Measurements from ENCODE around the gene CCNF.
A peak's percentile ranks its signal among the peaks of the same experiment; 100 is the strongest.
"Not testable (repeated sequence)": the region's sequence is repeated elsewhere in the genome, so short reads cannot be mapped to it uniquely, and the experiment has no call there.

CCNF gene
- total RNA-seq = 11.1 to 19.4 (median 16.1) reads per million in 4 experiments

DNA sequence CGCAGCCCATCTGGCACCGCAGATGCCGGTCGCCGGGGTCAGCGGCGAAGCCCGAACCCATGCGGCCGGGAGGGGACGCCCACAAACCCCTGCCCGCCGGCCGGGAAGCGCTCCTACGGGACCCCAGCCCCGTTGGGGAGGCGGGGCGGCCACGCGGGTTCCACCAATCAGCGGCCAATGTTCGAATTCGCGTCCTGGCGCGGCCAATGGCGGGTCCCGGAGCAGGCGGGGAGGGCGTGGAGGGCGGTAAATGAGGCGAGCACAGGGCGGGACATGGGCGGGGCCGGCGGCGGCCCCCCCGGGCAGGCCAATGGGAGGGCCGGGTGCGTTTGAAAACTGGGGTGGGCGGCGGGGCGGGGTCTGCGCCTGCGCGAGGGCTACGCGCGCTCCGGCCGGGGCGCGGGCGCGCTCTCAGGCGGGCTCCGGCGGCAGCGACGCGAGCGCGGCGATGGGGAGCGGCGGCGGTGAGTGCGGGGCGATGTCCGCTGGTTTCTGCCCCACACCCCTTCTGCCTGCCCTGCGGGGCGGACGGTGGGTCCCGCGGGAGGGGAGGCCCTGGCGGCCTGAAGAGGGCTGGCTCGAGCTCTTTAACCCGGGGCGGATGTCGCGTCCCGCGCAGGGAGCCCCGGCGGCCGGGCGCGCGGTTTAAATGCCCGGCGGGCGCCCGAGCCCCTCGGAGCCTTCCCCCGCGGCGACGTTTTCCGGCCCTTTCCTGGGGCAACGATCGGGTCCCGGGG, at the start of gene CCNF:
Gene CCNF (plus strand): TSS at position 414 of the 737 bp plus-strand sequence. CDS start 35 bp downstream, at position 449.
- peak; percentile 97 for DNase-seq

- DNase-seq = no peak
Measured at GRCh38 chr16:2383501-2383900, 45.7 kb upstream of the CCNF start.

DNA sequence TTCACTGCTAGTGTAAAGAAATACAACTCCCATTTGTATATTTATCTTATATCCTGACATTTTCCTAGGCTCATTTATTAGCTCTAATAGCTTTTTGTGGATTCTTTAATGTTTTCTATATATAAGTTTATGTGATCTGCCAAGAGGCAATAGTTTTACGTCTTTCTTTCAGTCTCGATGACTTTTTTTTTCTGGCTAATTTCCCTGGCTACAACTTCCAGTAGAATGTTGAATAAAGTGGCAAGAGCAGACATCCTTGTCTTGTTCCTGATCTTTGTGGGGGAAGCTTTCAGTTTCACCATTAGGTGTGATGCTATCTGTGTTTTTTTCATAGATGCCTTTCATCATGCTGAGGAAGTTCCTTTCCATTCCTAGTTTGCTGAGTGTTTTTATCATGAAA, 44.8 kb upstream of the CCNF start:
- no peak for DNase-seq

- no peak for DNase-seq
Measured at GRCh38 chr16:2385190-2385836, 43.9 kb upstream of the CCNF start.

DNA sequence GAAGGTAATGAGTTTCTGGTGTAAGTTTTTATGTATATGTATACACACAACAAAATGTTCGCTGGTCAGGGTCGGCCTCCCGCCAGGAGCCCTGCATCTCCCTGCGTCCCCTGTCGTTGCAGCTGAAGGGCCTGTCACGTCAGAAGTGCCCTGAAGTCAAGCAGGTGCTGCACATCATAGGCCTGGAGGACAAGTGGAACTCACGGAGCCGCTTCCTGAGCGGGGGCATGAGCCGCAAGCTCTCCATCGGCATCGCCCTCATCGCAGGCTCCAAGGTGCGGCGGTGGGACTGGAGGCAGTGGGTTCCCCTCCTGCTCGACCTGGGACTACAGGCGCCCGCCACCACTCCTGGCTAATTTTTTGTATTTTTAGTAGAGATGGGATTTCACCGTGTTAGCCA, 43.3 kb upstream of the CCNF start:
- DNase-seq = not testable (repeated sequence)

DNA sequence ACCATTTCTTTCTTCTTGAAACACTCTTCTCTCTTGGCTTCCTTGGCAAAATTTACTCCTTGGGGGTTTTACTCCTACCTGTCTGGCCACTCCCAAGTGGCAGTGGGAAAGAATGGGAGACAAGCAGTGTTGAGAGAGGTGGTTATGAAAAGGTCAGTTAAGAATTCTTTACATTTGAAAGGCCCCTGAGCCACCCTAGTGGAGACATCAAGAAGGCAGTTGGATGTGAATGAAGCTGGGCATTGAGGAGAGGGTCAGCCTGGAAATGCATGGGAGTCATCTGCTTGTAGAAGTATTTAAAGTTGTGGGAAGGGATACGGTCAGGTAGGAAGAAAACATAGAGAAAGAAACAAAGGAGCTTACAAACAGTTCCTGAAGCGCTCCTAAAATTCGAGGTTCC, 42.3 kb upstream of the CCNF start:
- DNase-seq = no peak

DNA sequence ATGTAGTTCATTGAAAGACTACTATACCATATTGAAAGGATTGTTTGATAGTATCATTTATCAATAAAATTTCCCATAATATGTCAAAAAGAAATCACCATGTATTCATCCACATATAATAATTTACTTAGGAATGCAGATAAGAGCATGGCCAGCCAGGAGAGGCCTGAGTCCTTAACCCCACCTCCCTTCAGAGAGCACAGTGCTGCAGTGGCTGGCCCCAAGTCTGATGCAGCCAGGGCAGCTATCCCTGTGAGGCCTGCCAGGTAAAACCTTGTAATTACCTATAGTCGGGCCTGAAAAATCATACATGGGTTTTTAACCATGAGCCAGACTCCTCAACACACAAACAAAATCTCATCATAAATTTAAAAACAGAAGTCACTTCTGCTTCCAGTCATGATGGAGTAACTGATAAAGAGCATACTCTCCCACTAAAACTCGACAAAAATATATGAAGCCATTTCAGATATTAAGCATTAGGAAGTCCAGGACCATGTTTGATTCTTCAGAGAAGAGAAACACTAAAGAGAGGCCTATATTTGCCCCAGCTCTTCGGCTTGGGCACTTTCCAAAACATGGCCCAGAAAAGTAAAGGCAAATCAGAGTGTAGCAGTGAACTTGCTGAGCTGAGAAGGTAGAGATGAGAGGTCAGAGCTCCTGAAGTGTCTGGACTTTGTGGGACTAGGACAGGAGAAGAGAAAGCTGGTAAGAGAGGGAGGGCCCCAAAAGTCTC, 40.9 kb upstream of the CCNF start:
- no peak for DNase-seq

- no peak for DNase-seq
Measured at GRCh38 chr16:2388875-2389433, 40.3 kb upstream of the CCNF start.

DNA sequence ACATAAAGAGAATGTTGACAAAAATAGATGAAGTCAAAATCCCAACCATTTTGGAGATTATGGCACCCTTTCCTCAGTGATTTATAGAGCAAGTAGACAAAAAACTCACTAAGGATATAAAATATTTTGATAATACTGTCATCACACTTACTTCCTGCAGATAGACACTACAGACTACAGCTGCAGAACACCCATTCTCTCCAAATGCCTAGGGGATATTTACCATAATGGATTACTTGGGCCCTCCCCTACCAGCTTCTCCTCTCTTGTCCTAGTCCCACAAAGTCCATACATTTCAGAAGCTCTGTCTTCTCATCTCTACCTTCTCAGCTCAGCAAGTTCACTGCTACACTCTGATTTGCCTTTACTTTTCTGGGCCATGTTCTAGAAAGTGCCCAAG, 37.2 kb upstream of the CCNF start:
- DNase-seq = no peak

GRCh38 chr16:2398520-2398919, 30.7 kb upstream of the CCNF start:
- DNase-seq = no peak

DNA sequence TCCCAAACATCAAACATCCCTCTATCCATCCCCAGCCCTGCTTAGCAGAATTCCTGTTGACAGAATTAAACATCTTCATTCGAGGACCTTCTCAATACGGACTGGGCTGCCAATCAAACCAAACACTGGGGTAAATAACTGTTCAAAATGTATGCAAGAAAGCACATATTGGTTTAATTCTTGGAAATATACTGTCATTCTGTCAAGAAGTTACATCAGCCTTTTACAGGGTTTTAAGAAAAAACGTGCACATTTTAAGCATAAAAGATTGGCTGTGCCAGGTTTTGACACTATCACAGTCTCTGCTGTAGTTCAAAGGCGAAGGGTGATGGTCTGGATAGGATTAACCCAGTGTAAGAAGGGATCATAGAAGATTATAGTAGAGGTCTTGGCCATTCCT, 25.1 kb upstream of the CCNF start:
- DNase-seq = no peak

GRCh38 chr16:2415085-2415484, 14.2 kb upstream of the CCNF start:
- DNase-seq = no peak

- no peak for DNase-seq
Measured at GRCh38 chr16:2420035-2420434, 9.2 kb upstream of the CCNF start.

DNA sequence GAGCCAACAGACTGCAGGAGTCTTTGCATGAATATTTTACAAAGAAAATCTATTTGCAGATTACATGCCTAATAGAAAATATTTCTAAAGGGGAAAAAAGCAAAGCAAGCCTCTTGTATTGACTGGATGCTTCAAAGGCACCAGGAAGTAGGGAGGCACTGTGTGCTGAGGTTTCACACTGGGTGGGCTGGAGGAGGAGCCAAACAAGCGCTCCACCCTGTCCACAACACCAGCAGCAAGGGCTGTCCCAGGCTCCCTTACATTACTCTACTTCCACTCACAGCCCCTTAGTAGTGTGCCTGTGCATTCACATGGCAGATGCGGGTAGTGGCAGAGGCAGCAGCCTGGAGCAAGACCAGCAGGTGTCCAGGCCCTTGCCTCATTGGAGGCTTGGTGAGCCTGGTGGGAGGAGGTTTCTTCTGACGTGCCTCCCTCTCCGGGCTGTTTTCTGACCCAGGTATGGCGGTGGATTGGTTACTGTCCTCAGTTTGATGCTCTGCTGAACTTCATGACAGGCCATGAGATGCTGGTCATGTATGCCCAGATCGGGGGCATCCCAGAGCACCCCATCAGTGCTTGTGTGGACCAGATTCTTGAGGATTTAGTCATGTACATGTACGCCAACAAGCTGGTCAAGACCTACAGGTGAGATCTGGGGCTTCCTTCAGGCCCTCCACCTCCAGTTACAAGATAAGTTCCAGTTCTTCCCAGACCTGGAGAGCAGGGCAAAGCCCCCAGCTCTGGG, 7.0 kb upstream of the CCNF start:
- no peak for DNase-seq

GRCh38 chr16:2424061-2425007, 4.9 kb upstream of the CCNF start:
- no peak for DNase-seq

- no peak for DNase-seq
Measured at GRCh38 chr16:2425008-2425518, 4.2 kb upstream of the CCNF start.

GRCh38 chr16:2425825-2426430, 3.3 kb upstream of the CCNF start:
- DNase-seq = no peak

DNA sequence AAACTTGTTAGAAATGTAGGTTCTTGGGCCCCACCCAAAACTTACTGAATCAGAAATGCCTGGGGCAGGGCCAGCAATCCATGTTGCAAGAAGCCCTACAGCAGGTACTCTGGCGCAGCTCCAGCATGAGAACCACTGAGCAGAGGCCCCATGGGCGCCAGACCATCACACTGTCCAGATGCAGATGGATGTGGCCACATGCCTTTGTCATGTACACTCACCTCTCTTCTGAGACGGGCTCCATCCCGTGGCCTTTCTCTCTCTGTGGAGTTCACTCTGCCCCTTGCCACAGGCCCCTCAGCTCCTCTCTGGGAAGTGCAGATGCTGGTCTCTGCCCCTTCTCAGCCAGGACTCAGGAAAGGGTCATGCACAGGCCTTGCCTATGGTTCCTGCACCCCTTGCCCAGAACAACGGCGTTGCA, 2.3 kb upstream of the CCNF start:
- DNase-seq = no peak

DNA sequence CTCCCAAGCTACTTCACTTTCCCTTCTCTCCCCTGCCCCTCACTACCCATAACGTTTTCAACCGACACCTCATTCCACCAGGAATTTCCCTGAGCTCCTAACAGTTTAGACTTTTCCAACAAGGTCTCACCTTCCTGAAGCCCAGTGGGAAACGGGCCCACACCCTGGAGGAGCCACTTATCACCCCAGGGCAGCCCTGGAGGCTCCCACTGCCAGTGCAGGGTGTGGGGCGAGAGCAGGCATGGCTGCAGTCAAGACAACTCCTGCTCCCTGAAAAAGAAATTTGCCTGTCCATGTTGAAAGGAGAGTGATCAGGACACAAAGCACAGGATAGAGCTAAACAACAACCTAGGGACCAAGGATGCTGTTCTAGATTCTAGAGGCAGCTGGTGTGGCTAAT, 1.7 kb upstream of the CCNF start:
- DNase-seq = no peak

DNA sequence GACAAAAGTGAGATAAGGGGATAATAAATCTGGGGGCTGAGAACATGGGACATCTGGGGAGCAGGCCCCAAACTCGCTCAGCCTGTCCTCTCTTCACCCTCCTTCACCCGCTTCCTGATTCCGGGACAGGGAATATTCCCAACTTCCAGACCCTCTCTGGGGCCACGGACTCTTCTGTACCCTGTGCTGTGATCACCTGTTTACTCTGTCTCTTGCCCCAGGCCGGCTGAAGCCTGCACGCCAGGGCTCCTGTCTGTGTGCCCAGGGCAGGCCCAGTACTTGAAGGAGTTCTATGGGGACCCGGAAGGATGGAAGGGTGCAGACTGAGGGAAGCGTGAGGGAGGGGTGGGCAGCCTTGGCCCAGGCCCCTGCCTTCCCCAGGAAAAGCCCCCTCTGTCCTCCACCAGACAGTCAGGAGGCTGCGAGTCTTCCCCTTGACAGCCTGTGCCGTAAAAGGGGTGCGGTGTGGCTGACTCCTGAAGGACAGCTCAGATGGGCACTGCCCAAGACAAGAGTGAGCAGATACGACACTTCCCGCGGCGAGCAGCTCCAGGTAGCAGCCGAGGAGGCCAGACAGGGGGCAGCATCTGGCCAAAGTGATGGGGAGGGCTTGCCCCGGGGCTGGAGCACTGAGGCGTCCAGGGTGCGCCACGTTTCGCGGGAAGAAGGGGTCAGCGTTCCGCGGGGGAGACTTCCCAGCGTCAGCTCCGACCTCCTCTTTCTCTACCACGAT, 1.0 kb upstream of the CCNF start:
- DNase-seq = no peak

GRCh38 chr16:2428784-2429033, 538 bp upstream of the CCNF start:
- DNase-seq = no peak

Measured in effector CD8-positive, alpha-beta T cell (primary cell).